ENCODE results near the gene SLC22A5.

SLC22A5 gene

DNA sequence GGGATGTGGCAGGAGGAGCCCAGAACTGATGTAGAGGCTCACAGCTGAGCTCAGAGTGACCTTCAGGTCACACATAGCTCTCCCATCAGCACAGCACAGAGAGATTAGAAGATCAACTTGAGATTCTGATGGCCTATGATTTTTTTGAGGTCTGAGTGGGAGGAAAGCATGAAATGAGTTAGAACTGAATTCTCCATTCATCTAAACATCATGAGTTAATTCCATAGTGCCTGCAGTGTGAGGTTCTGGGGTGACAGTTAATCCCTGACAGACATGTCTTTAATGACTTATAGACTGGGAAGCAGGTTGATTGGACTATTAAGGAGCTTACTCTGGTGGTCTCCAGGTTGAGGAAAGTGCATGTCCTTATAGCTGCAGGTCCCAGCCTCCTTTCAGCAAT, 22.4 kb downstream of the SLC22A5 start:
- Histone ChIP-seq H3K27ac (no peak overlapping the region), H4K20me1 (ENCODE audit: insufficient read depth) (no peaks in the 10 kb centered on the region), H3K79me2 (ENCODE audit: insufficient read depth, low read depth) (no peaks in the 10 kb centered on the region)

DNA sequence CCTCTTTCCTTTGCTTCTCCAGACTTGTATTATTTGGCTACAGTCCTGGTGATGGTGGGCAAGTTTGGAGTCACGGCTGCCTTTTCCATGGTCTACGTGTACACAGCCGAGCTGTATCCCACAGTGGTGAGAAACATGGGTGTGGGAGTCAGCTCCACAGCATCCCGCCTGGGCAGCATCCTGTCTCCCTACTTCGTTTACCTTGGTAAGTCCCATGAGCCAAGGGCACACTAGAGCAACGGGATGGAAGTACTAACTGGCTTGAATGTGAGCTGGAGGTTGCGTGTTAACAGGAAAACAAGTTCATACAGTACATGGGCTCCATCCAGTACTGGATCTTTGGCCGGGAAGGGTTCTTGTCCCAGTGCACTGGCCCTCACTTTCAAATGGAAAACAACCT, 22.9 kb downstream of the SLC22A5 start:
- no peak overlapping the region for H2AFZ ChIP-seq (ENCODE audit: low read depth)
- H3K27me3 ChIP-seq (ENCODE audit: insufficient read depth, low read depth), result no peaks in the 10 kb centered on the region
- H3K79me2 ChIP-seq (ENCODE audit: insufficient read depth, low read depth), result no peaks in the 10 kb centered on the region
- H3K27ac ChIP-seq, result no peak overlapping the region
- peaks cover 19% of the 10 kb centered on the region for H3K4me1 ChIP-seq (ENCODE audit: low read depth, poor library complexity, severe bottlenecking)
- H4K20me1 ChIP-seq (ENCODE audit: insufficient read depth), result no peaks in the 10 kb centered on the region
- no peaks in the 10 kb centered on the region for H3K36me3 ChIP-seq (ENCODE audit: insufficient read depth)
- no peak for TF ChIP-seq CTCF (conservative IDR thresholded peaks at IDR 0.05; ENCODE audit: low read depth, low read length)
- no peak overlapping the region for H3K4me2 ChIP-seq
- H3K4me3 ChIP-seq (IDR thresholded peaks at IDR 0.05; ENCODE audit: insufficient read depth, low read depth, low read length), result no peak overlapping the region
- H3K9ac ChIP-seq, result no peak overlapping the region

More for the DNA sequence above, 22.4 kb downstream of the SLC22A5 start:
- H3K36me3 ChIP-seq (ENCODE audit: insufficient read depth), result no peaks in the 10 kb centered on the region
- no peak overlapping the region for H2AFZ ChIP-seq (ENCODE audit: low read depth)
- no peak for TF ChIP-seq CTCF (conservative IDR thresholded peaks at IDR 0.05; ENCODE audit: low read depth, low read length)
- H3K4me3 ChIP-seq (IDR thresholded peaks at IDR 0.05; ENCODE audit: insufficient read depth, low read depth, low read length), result no peak overlapping the region
- no peak overlapping the region for H3K4me2 ChIP-seq
- no peak overlapping the region for H3K9ac ChIP-seq
- H3K4me1 ChIP-seq (ENCODE audit: low read depth, poor library complexity, severe bottlenecking), result peaks cover 24% of the 10 kb centered on the region
- no peaks in the 10 kb centered on the region for H3K27me3 ChIP-seq (ENCODE audit: insufficient read depth, low read depth)

- Histone ChIP-seq H3K9ac (no peak overlapping the region), H3K4me3 (IDR thresholded peaks at IDR 0.05; ENCODE audit: insufficient read depth, low read depth, low read length) (no peak overlapping the region), H4K20me1 (ENCODE audit: insufficient read depth) (no peaks in the 10 kb centered on the region), H2AFZ (ENCODE audit: low read depth) (no peak overlapping the region), H3K36me3 (ENCODE audit: insufficient read depth) (no peaks in the 10 kb centered on the region), H3K79me2 (ENCODE audit: insufficient read depth, low read depth) (no peaks in the 10 kb centered on the region), H3K4me1 (ENCODE audit: low read depth, poor library complexity, severe bottlenecking) (peaks cover 11% of the 10 kb centered on the region), H3K27me3 (ENCODE audit: insufficient read depth, low read depth) (no peaks in the 10 kb centered on the region), H3K4me2 (no peak overlapping the region), H3K27ac (no peak overlapping the region)
- TF ChIP-seq CTCF (conservative IDR thresholded peaks at IDR 0.05; ENCODE audit: low read depth, low read length), result no peak
Measured at GRCh38 chr5:132392978-132393825, 23.7 kb downstream of the SLC22A5 start.

- Histone ChIP-seq H3K9ac (no peak overlapping the region), H3K4me2 (no peak overlapping the region), H3K36me3 (ENCODE audit: insufficient read depth) (no peaks in the 10 kb centered on the region), H3K4me1 (ENCODE audit: low read depth, poor library complexity, severe bottlenecking) (peaks cover 1% of the 10 kb centered on the region), H3K27me3 (ENCODE audit: insufficient read depth, low read depth) (no peaks in the 10 kb centered on the region), H3K79me2 (ENCODE audit: insufficient read depth, low read depth) (no peaks in the 10 kb centered on the region), H2AFZ (ENCODE audit: low read depth) (no peak overlapping the region), H3K4me3 (IDR thresholded peaks at IDR 0.05; ENCODE audit: insufficient read depth, low read depth, low read length) (no peak overlapping the region), H4K20me1 (ENCODE audit: insufficient read depth) (no peaks in the 10 kb centered on the region), H3K27ac (no peak overlapping the region)
- no peak for TF ChIP-seq CTCF (conservative IDR thresholded peaks at IDR 0.05; ENCODE audit: low read depth, low read length)
Measured at GRCh38 chr5:132394667-132395259, 25.3 kb downstream of the SLC22A5 start.

Data from KMS-11 (cell line).